Smooth muscle cell (in vitro differentiated cells): Measurements from ENCODE around the gene GK2. TPM values are rescaled to one million over a fixed set of nuclear protein-coding genes. Genes with fewer than 3 reads are reported as not detected.

Source experiments
- DNase-seq: peaks from one replicate; lab custom pipeline; 2025; ENCODE audit not compliant: unreplicated experiment; lab: John Stamatoyannopoulos, UW
- H2AFZ ChIP-seq: fragments of 200-600 bp; sonication (generic); 2 replicates; pipeline ENCODE4 v1.6.0; 2016; ENCODE audit warnings: antibody characterized with exemption, low read depth, mild to moderate bottlenecking
- H3F3A ChIP-seq: fragments of 200-600 bp; sonication (generic); 2 replicates; pipeline ENCODE4 v1.6.0; 2017; ENCODE audit warnings: antibody characterized with exemption, low read depth
- H3K27ac ChIP-seq: fragments of 200-600 bp; sonication (generic); 2 replicates; pipeline ENCODE4 v1.5.1; 2016; ENCODE audit warnings: low read depth, mild to moderate bottlenecking
- H3K27me3 ChIP-seq: fragments of 200-600 bp; sonication (generic); 2 replicates; pipeline ENCODE4 v1.6.1; 2016; ENCODE audit warnings: low read depth, mild to moderate bottlenecking
- H3K36me3 ChIP-seq: fragments of 200-600 bp; sonication (generic); 2 replicates; pipeline ENCODE4 v1.5.1; 2016; ENCODE audit warnings: low read depth
- H3K4me1 ChIP-seq: fragments of 200-600 bp; sonication (generic); 2 replicates; pipeline ENCODE4 v1.5.1; 2016; ENCODE audit warnings: low read depth
- H3K4me2 ChIP-seq: fragments of 200-600 bp; sonication (generic); 2 replicates; pipeline ENCODE4 v1.6.0; 2016; ENCODE audit warnings: mild to moderate bottlenecking
- H3K4me3 ChIP-seq: fragments of 200-600 bp; sonication (generic); 2 replicates; pipeline ENCODE4 v1.5.1; 2016; ENCODE audit warnings: mild to moderate bottlenecking
- H3K79me2 ChIP-seq: fragments of 200-600 bp; sonication (generic); 2 replicates; pipeline ENCODE4 v1.6.0; 2016; ENCODE audit warnings: low read depth, mild to moderate bottlenecking
- H3K9ac ChIP-seq: fragments of 200-600 bp; sonication (generic); 2 replicates; pipeline ENCODE4 v1.6.0; 2016; ENCODE audit warnings: low read depth
- H3K9me3 ChIP-seq: fragments of 200-600 bp; sonication (generic); replicated peaks from 2 replicates; pipeline ENCODE4 v1.5.1; 2016; ENCODE audit warnings: low read depth
- H4K20me1 ChIP-seq: fragments of 200-600 bp; sonication (generic); 2 replicates; pipeline ENCODE4 v1.6.0; 2016; ENCODE audit warnings: low read depth
- CTCF ChIP-seq: fragments of 200-600 bp; sonication (generic); IDR thresholded peaks from 2 replicates; pipeline ENCODE4 v1.5.1; 2017; ENCODE audit warnings: borderline replicate concordance, mild to moderate bottlenecking, antibody characterized with exemption; ENCODE audit not compliant: insufficient read depth, poor library complexity, severe bottlenecking
- WGBS: methylation state at CpG from one replicate; pipeline ENCODE4 v1.1.7; 2016; ENCODE audit warnings: low lambda C conversion rate; 5-methylcytosine and 5-hydroxymethylcytosine counted together
- polyA plus RNA-seq: library from polyadenylated mRNA; unstranded; fragments of >200 nt; fragmentation: Nextera tagmentation; extraction: Ambion mirVana; gene quantifications from 2 replicates; pipeline ENCODE4 v1.2.1, GENCODE V29; 2016
- total RNA-seq: library from RNA; depleted of rRNA; stranded (reverse); fragments of >200 nt; gene quantifications from 2 replicates; pipeline ENCODE4 v1.2.3, GENCODE V29; 2014

GK2 gene
- total and polyA plus RNA-seq, 2 experiments from 2014 or later, result not detected

GRCh38 chr4:79446145-79446544, 38.1 kb upstream of the GK2 start:
- H3K9ac ChIP-seq, result no peak overlapping the region
- no peaks in the 10 kb centered on the region for H4K20me1 ChIP-seq
- no peaks in the 10 kb centered on the region for H3K9me3 ChIP-seq
- no peaks in the 10 kb centered on the region for H3K79me2 ChIP-seq
- H3K4me1 ChIP-seq, result peaks cover 7% of the 10 kb centered on the region
- no peak for DNase-seq
- no peak overlapping the region for H2AFZ ChIP-seq
- no peak overlapping the region for H3K27ac ChIP-seq
- TF ChIP-seq CTCF, result no peak
- H3K4me2 ChIP-seq, result no peak overlapping the region
- 90% methylated on average over 4 of the region's 4 CpGs for WGBS
- H3K4me3 ChIP-seq, result no peak overlapping the region
- H3K36me3 ChIP-seq, result no peaks in the 10 kb centered on the region
- no peaks in the 10 kb centered on the region for H3K27me3 ChIP-seq
- no peaks in the 10 kb centered on the region for H3F3A ChIP-seq

GRCh38 chr4:79445371-79445781, 37.3 kb upstream of the GK2 start:
- peaks cover 7% of the 10 kb centered on the region for H3K4me1 ChIP-seq
- no peak overlapping the region for H3K4me3 ChIP-seq
- WGBS, result 28% methylated on average over 5 of the region's 5 CpGs
- no peak overlapping the region for H2AFZ ChIP-seq
- no peaks in the 10 kb centered on the region for H3K36me3 ChIP-seq
- no peak overlapping the region for H3K9ac ChIP-seq
- no peak for DNase-seq
- H3K27me3 ChIP-seq, result no peaks in the 10 kb centered on the region
- no peaks in the 10 kb centered on the region for H4K20me1 ChIP-seq
- no peaks in the 10 kb centered on the region for H3F3A ChIP-seq
- no peak for TF ChIP-seq CTCF
- H3K4me2 ChIP-seq, result no peak overlapping the region
- no peak overlapping the region for H3K27ac ChIP-seq
- H3K9me3 ChIP-seq, result no peaks in the 10 kb centered on the region
- no peaks in the 10 kb centered on the region for H3K79me2 ChIP-seq

- Histone ChIP-seq H3K79me2 (no peaks in the 10 kb centered on the region), H3K9me3 (no peaks in the 10 kb centered on the region), H2AFZ (no peak overlapping the region), H3K4me2 (no peak overlapping the region), H3K4me1 (no peaks in the 10 kb centered on the region), H3K36me3 (no peaks in the 10 kb centered on the region), H3K27ac (no peak overlapping the region), H3K4me3 (no peak overlapping the region), H3F3A (no peaks in the 10 kb centered on the region), H3K9ac (no peak overlapping the region), H4K20me1 (no peaks in the 10 kb centered on the region), H3K27me3 (no peaks in the 10 kb centered on the region)
- 82% methylated on average over 3 of the region's 3 CpGs for WGBS
- TF ChIP-seq CTCF, result no peak
- no peak for DNase-seq
These were observed 34.4 kb upstream of the GK2 start for GRCh38 chr4:79442422-79442821.

- H3F3A ChIP-seq, result no peaks in the 10 kb centered on the region
- H4K20me1 ChIP-seq, result no peaks in the 10 kb centered on the region
- no peak overlapping the region for H3K4me3 ChIP-seq
- no peak overlapping the region for H2AFZ ChIP-seq
- no peak overlapping the region for H3K27ac ChIP-seq
- no peak overlapping the region for H3K4me2 ChIP-seq
- H3K4me1 ChIP-seq, result no peaks in the 10 kb centered on the region
- no peak for DNase-seq
- no peaks in the 10 kb centered on the region for H3K36me3 ChIP-seq
- WGBS, result 92% methylated on average over 1 of the region's 1 CpG
- no peak for TF ChIP-seq CTCF
- H3K79me2 ChIP-seq, result no peaks in the 10 kb centered on the region
- no peaks in the 10 kb centered on the region for H3K9me3 ChIP-seq
- no peaks in the 10 kb centered on the region for H3K27me3 ChIP-seq
- H3K9ac ChIP-seq, result no peak overlapping the region
These were observed 31.5 kb upstream of the GK2 start for GRCh38 chr4:79439489-79439888.
